Pancreas (tissue), 10 donors: ENCODE results near the gene IQSEC1. TPM values are rescaled to one million over a fixed set of nuclear protein-coding genes. Genes with fewer than 3 reads are reported as not detected.

Experiments used
- ATAC-seq, 4 donors: fragments of 200-7000 bp; cut with Tn5 transposase; one replicate each; pipeline versions ENCODE4 v1.8.0 to v1.9.1; 2020; ENCODE audit warnings: mild to moderate bottlenecking in 4 of 4, moderate library complexity in 4 of 4
- DNase-seq, 6 donors: peaks; one replicate each; pipeline ENCODE4 v3.0.0-alpha.2; 2020
- FAIRE-seq: peaks from 2 replicates; lab custom pipeline; 2012; peaks lifted over from hg19 to GRCh38; lab: Jason Lieb, UNC
- H3K27ac ChIP-seq, 4 donors: fragments of 200-600 bp; sonication (generic); 1 replicate in 3 of 4; 2 replicates in 1 of 4; pipeline versions ENCODE4 v1.5.0 to v1.8.0; 2020
- H3K27me3 ChIP-seq, 4 donors: fragments of 200-600 bp; one replicate each; pipeline ENCODE4 v1.8.0; 2021
- H3K36me3 ChIP-seq, 3 donors: fragments of 200-600 bp; sonication (generic) in 1 of 3; one replicate each; pipeline versions ENCODE4 v1.5.0 to v1.8.0; 2020 to 2021
- H3K4me1 ChIP-seq, 3 donors: fragments of 200-600 bp; one replicate each; pipeline ENCODE4 v1.8.0; 2021
- H3K4me3 ChIP-seq, 4 donors: fragments of 200-600 bp; sonication (generic) in 2 of 4; one replicate each; pipeline versions ENCODE4 v1.5.0 to v1.8.0; 2020 to 2021
- H3K9me3 ChIP-seq, 4 donors: fragments of 200-600 bp; one replicate each; pipeline ENCODE4 v1.8.0; 2021
- CTCF ChIP-seq, 4 donors: fragments of 200-600 bp; sonication (generic) in 3 of 4; IDR thresholded peaks; one replicate each; pipeline versions ENCODE4 v1.5.0 to v1.8.0; 2021; ENCODE audit warnings: antibody characterized with exemption in 4 of 4
- WGBS, 2 donors: extraction: QIAGEN DNeasy Blood & Tissue Kit; methylation state at CpG; one replicate each; pipeline ENCODE4 v1.1.7; 2013; 5-methylcytosine and 5-hydroxymethylcytosine counted together
- intact Hi-C, 3 donors: fragments of 100-400 bp; cut with DNase I; formaldehyde crosslinking; loops; one replicate each; pipeline versions ENCODE4 v1.11.1 to v1.14.2; 2022
- polyA plus RNA-seq, 2 donors: library from polyadenylated mRNA; stranded (reverse); fragments of 200-250 nt; gene quantifications; one replicate each; pipeline ENCODE4 v1.2.3, GENCODE V29; 2013
- total RNA-seq, 6 donors: library from RNA; stranded (reverse); fragmentation: NEBNext Ultra II Directional in 4 of 6; extraction: Animal tissue kit (Norgen Biotek cat#: 25700) in 4 of 6; gene quantifications; one replicate each; pipeline versions ENCODE4 v1.2.1 to v1.2.4, GENCODE V29; 2021 to 2023
- donor health status: healthy with polysubstance abuse.
- donor health status: DM: no; HTN: no; CAD: no; lungs with moderate emphysema.
- donor health status: DM: no; HTN: no; CAD: no.
- donor health status: control.
- donor health status: control.
- donor health status: Bipolar disorder and iron deficiency.
- donor health status: DM: yes; HTN: yes; CAD: no.
- donor health status: DM: no; HTN: no; CAD: no.
- donor health status: DM: no; HTN: no; CAD: no.
- donor health status: DM: yes; HTN: yes; CAD: no.

IQSEC1 gene
- total and polyA plus RNA-seq, 8 donors = 15.0 to 27.9 (median 23.1) TPM

GRCh38 chr3:13018561-13019242 lies 54.5 kb downstream of the IQSEC1 start:
- 81 to 84% methylated on average over 15 of the region's 15 CpGs for WGBS, 2 donors
- ATAC-seq (no peak), DNase-seq (no peak), FAIRE-seq (no peak)
- Histone ChIP-seq H3K36me3 (no peaks in the 10 kb centered on the region), H3K27ac (no peak overlapping the region), H3K4me1 (peaks cover 0 to 10% (median 4%) of the 10 kb centered on the region in 3 donors), H3K9me3 (no peaks in the 10 kb centered on the region), H3K4me3 (no peak overlapping the region), H3K27me3 (no peaks in the 10 kb centered on the region)
- intact Hi-C loops = no loop called here
- TF ChIP-seq CTCF (IDR thresholded peaks at IDR 0.05) = no peak

DNA sequence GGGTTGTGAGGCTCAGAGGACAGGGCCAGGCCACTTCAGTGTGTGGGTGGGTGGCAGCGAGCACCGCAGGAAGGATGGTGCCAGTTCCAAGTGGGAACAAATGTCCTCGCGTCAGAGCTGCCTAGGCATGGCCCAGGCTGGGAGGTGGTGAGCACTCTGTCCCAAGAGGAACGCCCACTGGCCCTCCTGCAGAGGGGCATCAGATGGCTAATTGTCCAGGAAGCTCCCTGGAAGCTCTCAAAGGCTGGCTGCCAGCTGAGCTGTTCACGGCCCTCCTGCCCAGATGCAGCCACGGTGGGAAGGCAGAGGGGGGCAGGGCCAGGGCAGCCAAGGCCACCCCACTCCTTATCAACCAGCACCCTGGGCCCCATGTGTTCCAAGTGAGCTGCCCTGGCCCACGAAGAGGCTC lies 55.2 kb downstream of the IQSEC1 start:
- no peaks in the 10 kb centered on the region for H3K36me3 ChIP-seq
- H3K27me3 ChIP-seq = no peaks in the 10 kb centered on the region
- DNase-seq (peak in 1 of 6 donors; percentile 51), FAIRE-seq (no peak), ATAC-seq (peak in 1 of 4 donors; percentile 26)
- H3K4me1 ChIP-seq = peaks cover 0 to 10% (median 4%) of the 10 kb centered on the region in 3 donors
- H3K4me3 ChIP-seq = no peak overlapping the region
- H3K9me3 ChIP-seq = no peaks in the 10 kb centered on the region
- 43 to 44% methylated on average over 7 to 8 of the region's 8 CpGs for WGBS, 2 donors
- no peak for TF ChIP-seq CTCF (IDR thresholded peaks at IDR 0.05)
- H3K27ac ChIP-seq = no peak overlapping the region
- intact Hi-C loops = no loop called here

DNA sequence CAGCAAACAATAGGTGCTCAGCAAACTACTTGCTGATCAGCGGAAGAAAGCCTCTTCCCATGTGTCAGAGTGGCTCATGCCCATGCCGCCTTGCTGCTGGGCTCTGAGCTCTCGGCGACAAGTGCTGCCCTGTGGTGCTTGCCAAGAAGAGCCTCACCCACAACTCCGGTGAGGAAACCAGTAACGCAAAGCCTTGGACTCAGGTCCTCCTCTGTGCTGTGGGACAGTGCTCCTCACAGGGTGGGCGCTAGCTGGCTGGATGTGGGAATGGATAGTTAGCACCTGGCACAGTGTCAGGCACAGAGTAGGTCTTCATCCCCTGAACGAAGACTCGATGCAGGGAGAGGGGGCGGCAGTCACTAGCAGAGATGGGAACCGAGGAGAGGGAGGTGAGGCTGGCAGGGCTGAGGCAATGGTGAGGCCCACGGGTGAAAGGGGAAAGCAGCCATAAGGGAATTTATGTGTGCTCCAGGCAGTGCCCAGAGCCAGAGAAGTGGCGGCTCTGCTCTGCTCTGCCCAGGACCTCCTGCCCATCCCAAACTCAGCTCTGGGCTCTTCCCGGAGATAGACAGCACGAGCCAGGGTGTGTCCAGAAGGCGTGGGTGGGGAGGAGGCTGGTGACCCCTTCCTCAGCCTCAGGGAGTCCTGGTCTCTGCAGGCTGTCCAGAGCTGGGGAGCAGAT lies 55.7 kb downstream of the IQSEC1 start:
- no peaks in the 10 kb centered on the region for H3K9me3 ChIP-seq
- TF ChIP-seq CTCF (IDR thresholded peaks at IDR 0.05) = no peak
- no peak for ATAC-seq
- no peak overlapping the region for H3K27ac ChIP-seq
- WGBS, 2 donors = 90 to 91% methylated on average over 16 of the region's 16 CpGs
- H3K4me1 ChIP-seq = peaks cover 0 to 7% (median 4%) of the 10 kb centered on the region in 3 donors
- intact Hi-C loops = no loop called here
- no peaks in the 10 kb centered on the region for H3K27me3 ChIP-seq
- no peak overlapping the region for H3K4me3 ChIP-seq
- H3K36me3 ChIP-seq = no peaks in the 10 kb centered on the region
- no peak for FAIRE-seq
- peak in 1 of 6 donors; percentile 44 for DNase-seq

GRCh38 chr3:13016721-13017255 lies 56.4 kb downstream of the IQSEC1 start:
- 78 to 86% methylated on average over 9 of the region's 9 CpGs for WGBS, 2 donors
- H3K36me3 ChIP-seq = no peaks in the 10 kb centered on the region
- TF ChIP-seq CTCF (IDR thresholded peaks at IDR 0.05) = no peak
- no peaks in the 10 kb centered on the region for H3K9me3 ChIP-seq
- ATAC-seq (no peak), FAIRE-seq (no peak), DNase-seq (no peak)
- no peaks in the 10 kb centered on the region for H3K27me3 ChIP-seq
- no peak overlapping the region for H3K4me3 ChIP-seq
- peaks cover 0 to 4% (median 2%) of the 10 kb centered on the region in 3 donors for H3K4me1 ChIP-seq
- intact Hi-C loops = no loop called here
- H3K27ac ChIP-seq = peak overlapping the region in 2 of 4 donors; percentile 54 to 58
